Measurements from ENCODE around the gene C2orf68.
"Not testable (repeated sequence)": the region's sequence is repeated elsewhere in the genome, so short reads cannot be mapped to it uniquely, and the experiment has no call there.

Gene C2orf68

DNA sequence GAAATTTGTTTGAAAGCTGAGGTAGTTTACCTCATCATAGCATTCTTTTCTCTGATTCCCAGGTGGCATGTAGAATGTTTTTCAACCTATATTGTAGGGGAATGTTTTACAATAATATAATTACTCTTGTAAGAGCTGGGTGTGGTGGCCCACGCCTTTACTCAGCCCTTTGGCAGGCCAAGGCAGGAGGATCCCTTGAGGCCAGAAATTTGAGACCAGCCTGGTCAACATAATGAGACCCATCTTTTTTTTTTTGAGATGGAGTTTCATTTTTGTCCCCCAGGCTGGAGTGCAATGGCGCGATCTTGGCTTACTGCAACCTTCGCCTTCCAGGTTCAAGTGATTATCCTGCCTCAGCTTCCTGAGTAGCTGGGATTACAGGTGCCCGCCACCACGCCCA, 7.8 kb upstream of the C2orf68 start:
- no peak overlapping the region for H3K4me3 ChIP-seq (replicated peaks; ENCODE audit: insufficient read depth, low read length)
- no peaks in the 10 kb centered on the region for H3K27me3 ChIP-seq (ENCODE audit: insufficient read depth, poor library complexity, severe bottlenecking)
- DNase-seq (ENCODE audit: low read depth in 1 of 2, low spot score in 1 of 2) = no peak
- H3K27ac ChIP-seq (replicated peaks) = no peak overlapping the region
- TF ChIP-seq GABPA (IDR thresholded peaks at IDR 0.05; ENCODE audit: low read depth) (no peak), SPI1 (IDR thresholded peaks at IDR 0.05; ENCODE audit: borderline replicate concordance, low read depth) (no peak)

DNA sequence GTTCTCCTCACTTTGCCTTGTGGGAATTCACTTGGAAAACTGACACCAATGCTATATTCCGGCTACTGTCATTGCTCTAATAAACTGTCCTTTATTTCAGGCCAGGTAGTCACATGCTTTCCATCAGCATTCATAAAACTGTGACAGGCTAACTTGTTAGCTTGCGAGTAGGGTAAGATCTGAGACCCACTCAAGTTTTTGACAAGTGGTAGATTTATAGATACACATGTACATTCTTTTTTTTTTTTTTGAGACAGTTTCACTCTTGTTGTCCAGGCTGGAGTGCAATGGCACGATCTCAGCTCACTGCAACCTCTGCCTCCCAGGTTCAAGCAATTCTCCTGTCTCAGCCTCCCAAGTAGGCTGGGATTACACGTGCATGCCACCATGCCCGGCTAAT, 5.9 kb upstream of the C2orf68 start:
- not testable (repeated sequence) for H3K27ac ChIP-seq (replicated peaks); DNase-seq (ENCODE audit: low read depth in 1 of 2, low spot score in 1 of 2); H3K4me3 ChIP-seq (replicated peaks; ENCODE audit: insufficient read depth, low read length); H3K27me3 ChIP-seq (ENCODE audit: insufficient read depth, poor library complexity, severe bottlenecking)

DNA sequence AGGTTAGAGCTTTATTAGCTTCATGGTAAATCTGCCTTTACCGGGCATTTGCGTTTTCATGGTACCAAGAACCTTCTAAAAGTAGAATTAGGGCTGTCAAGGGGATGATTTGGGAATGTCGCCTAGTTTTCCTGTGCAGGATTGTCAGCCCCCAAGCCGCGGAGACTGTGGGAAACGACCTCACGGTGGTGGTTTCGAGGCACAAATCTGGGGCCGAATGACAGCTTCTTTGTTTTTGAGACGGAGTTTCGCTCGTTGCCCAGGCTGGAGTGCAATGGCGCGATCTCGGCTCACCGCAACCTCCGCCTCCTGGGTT, 3.5 kb upstream of the C2orf68 start:
- Histone ChIP-seq H3K27me3 (ENCODE audit: insufficient read depth, poor library complexity, severe bottlenecking) (no peaks in the 10 kb centered on the region), H3K27ac (replicated peaks) (peak overlapping the region; percentile 93), H3K4me3 (replicated peaks; ENCODE audit: insufficient read depth, low read length) (no peak overlapping the region)
- TF ChIP-seq, protein P1, sequence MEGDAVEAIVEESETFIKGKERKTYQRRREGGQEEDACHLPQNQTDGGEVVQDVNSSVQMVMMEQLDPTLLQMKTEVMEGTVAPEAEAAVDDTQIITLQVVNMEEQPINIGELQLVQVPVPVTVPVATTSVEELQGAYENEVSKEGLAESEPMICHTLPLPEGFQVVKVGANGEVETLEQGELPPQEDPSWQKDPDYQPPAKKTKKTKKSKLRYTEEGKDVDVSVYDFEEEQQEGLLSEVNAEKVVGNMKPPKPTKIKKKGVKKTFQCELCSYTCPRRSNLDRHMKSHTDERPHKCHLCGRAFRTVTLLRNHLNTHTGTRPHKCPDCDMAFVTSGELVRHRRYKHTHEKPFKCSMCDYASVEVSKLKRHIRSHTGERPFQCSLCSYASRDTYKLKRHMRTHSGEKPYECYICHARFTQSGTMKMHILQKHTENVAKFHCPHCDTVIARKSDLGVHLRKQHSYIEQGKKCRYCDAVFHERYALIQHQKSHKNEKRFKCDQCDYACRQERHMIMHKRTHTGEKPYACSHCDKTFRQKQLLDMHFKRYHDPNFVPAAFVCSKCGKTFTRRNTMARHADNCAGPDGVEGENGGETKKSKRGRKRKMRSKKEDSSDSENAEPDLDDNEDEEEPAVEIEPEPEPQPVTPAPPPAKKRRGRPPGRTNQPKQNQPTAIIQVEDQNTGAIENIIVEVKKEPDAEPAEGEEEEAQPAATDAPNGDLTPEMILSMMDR (IDR thresholded peaks at IDR 0.05; ENCODE audit: insufficient read depth, low read length) = no peak
- TF ChIP-seq POLR2AphosphoS5 (IDR thresholded peaks at IDR 0.05; ENCODE audit: low read depth) (no peak), GABPA (IDR thresholded peaks at IDR 0.05; ENCODE audit: low read depth) (no peak), SPI1 (IDR thresholded peaks at IDR 0.05; ENCODE audit: borderline replicate concordance, low read depth) (no peak)
- TF ChIP-seq, protein P2, sequence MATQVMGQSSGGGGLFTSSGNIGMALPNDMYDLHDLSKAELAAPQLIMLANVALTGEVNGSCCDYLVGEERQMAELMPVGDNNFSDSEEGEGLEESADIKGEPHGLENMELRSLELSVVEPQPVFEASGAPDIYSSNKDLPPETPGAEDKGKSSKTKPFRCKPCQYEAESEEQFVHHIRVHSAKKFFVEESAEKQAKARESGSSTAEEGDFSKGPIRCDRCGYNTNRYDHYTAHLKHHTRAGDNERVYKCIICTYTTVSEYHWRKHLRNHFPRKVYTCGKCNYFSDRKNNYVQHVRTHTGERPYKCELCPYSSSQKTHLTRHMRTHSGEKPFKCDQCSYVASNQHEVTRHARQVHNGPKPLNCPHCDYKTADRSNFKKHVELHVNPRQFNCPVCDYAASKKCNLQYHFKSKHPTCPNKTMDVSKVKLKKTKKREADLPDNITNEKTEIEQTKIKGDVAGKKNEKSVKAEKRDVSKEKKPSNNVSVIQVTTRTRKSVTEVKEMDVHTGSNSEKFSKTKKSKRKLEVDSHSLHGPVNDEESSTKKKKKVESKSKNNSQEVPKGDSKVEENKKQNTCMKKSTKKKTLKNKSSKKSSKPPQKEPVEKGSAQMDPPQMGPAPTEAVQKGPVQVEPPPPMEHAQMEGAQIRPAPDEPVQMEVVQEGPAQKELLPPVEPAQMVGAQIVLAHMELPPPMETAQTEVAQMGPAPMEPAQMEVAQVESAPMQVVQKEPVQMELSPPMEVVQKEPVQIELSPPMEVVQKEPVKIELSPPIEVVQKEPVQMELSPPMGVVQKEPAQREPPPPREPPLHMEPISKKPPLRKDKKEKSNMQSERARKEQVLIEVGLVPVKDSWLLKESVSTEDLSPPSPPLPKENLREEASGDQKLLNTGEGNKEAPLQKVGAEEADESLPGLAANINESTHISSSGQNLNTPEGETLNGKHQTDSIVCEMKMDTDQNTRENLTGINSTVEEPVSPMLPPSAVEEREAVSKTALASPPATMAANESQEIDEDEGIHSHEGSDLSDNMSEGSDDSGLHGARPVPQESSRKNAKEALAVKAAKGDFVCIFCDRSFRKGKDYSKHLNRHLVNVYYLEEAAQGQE (IDR thresholded peaks at IDR 0.05; ENCODE audit: insufficient replicate concordance, low read depth) = no peak
- no peak for DNase-seq (ENCODE audit: low read depth in 1 of 2, low spot score in 1 of 2)

DNA sequence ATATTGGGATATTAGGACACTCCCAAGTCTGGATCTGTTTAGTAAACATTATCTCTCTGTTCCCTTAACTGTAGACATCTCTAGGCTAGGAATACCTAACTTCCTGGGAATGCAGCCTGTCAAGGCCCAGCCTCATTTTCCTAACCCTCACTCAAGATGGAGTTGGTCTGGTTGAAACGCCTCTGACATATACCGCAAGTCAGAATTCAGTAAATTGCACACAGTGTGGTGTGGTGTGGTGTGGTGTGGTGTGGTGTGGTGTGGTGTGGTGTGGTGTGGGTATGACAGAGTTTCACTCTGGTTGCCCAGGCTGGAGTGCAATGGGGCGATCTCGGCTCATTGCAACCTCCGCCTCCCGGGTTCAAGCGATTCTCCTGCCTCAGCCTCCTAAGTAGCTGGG, 2.9 kb upstream of the C2orf68 start:
- DNase-seq (ENCODE audit: low read depth in 1 of 2, low spot score in 1 of 2); H3K27ac ChIP-seq (replicated peaks); H3K27me3 ChIP-seq (ENCODE audit: insufficient read depth, poor library complexity, severe bottlenecking); H3K4me3 ChIP-seq (replicated peaks; ENCODE audit: insufficient read depth, low read length): not testable (repeated sequence)

DNA sequence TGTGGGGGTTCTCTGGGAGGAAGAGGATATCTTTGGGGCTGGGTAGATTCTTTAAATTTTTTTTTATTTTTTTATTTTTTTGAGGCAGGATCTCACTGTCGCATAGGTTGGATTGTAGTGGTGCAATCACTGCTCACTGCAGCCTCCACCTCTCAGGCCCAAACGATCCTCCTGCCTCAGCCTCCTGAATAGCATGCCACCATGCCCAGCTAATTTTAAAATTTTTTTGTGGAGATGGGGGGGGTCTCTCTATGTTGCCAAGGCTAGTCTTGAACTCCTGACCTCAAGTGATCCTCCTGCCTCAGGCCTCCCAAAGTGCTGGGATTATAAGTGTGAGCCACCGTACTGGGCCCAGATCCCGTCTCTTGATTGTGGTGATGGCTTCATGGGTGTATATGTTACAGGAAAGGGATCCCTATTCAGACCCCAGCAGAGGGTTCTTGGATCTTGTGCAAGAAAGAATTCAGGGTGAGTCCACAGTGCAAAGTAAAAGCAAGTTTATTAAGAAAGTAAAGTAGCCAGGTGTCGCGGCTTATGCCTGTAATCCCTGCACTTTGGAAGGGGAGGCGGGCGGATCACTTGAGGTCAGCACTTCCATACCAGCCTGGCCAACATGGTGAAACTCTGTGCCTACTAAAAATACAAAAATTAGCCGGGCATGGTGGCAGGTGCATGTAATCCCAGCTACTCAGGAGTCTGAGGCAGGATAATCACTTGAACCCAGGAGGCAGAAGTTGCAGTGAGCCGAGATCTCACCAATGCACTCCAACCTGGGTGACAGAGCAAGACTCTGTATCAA, 2.0 kb upstream of the C2orf68 start:
- no peak overlapping the region for H3K4me3 ChIP-seq (replicated peaks; ENCODE audit: insufficient read depth, low read length)
- H3K27ac ChIP-seq (replicated peaks) = no peak overlapping the region
- DNase-seq (ENCODE audit: low read depth in 1 of 2, low spot score in 1 of 2) = no peak
- TF ChIP-seq, protein P2 (IDR thresholded peaks at IDR 0.05; ENCODE audit: insufficient replicate concordance, low read depth) = no peak
- no peak for TF ChIP-seq POLR2AphosphoS5 (IDR thresholded peaks at IDR 0.05; ENCODE audit: low read depth)
- TF ChIP-seq, protein P1 (IDR thresholded peaks at IDR 0.05; ENCODE audit: insufficient read depth, low read length) = no peak
- no peak for TF ChIP-seq SPI1 (IDR thresholded peaks at IDR 0.05; ENCODE audit: borderline replicate concordance, low read depth)
- TF ChIP-seq GABPA (IDR thresholded peaks at IDR 0.05; ENCODE audit: low read depth) = no peak
- no peaks in the 10 kb centered on the region for H3K27me3 ChIP-seq (ENCODE audit: insufficient read depth, poor library complexity, severe bottlenecking)

Measured in HL-60 (cell line).